Fibroblast of lung (primary cell): Measurements from ENCODE around the gene MOV10. TPM values are rescaled to one million over a fixed set of nuclear protein-coding genes. Genes with fewer than 3 reads are reported as not detected.

Experiments
- DNase-seq, 2 donors: peaks; one replicate each; pipeline versions ENCODE4 v3.0.0 to v3.0.0-alpha.2; 2010; ENCODE audit warnings: low read depth in 2 of 2
- H2AFZ ChIP-seq: 2 replicates; pipeline ENCODE4 v1.5.1; 2012; ENCODE audit warnings: low read length, control low read depth, inconsistent platforms
- H3K27ac ChIP-seq: 2 replicates; pipeline ENCODE4 v1.5.1; 2011; ENCODE audit warnings: low read length, control low read depth; ENCODE audit not compliant: insufficient read depth
- H3K27me3 ChIP-seq: 2 replicates; pipeline ENCODE4 v1.5.1; 2011; ENCODE audit warnings: mild to moderate bottlenecking, low read length; ENCODE audit not compliant: control insufficient read depth, insufficient read depth
- H3K36me3 ChIP-seq: 2 replicates; pipeline ENCODE4 v1.5.1; 2011; ENCODE audit warnings: low read length; ENCODE audit not compliant: control insufficient read depth, insufficient read depth
- H3K4me1 ChIP-seq: 2 replicates; pipeline ENCODE4 v1.5.1; 2011; ENCODE audit warnings: low read length; ENCODE audit not compliant: control insufficient read depth, insufficient read depth; ENCODE audit errors: extremely low read depth
- H3K4me2 ChIP-seq: 2 replicates; pipeline ENCODE4 v1.5.1; 2011; ENCODE audit warnings: low read length, control low read depth; ENCODE audit not compliant: insufficient read depth; ENCODE audit errors: extremely low read depth
- H3K4me3 ChIP-seq, 4 experiments: fragments of 200-600 bp in 1 of 4; sonication (generic) in 1 of 4; replicated peaks in 1 of 4; 2 replicates each; pipeline ENCODE4 v1.5.1; 2011 to 2016; ENCODE audit warnings: low read length in 4 of 4, low read depth in 3 of 4, mild to moderate bottlenecking in 3 of 4, control low read depth in 2 of 4, inconsistent platforms in 1 of 4, mixed read lengths in 1 of 4; ENCODE audit not compliant: insufficient read depth in 1 of 4; ENCODE audit errors: control extremely low read depth in 1 of 4
- H3K79me2 ChIP-seq: 2 replicates; pipeline ENCODE4 v1.5.1; 2012; ENCODE audit warnings: mild to moderate bottlenecking, low read length, inconsistent platforms; ENCODE audit not compliant: control insufficient read depth, insufficient read depth
- H3K9ac ChIP-seq: 2 replicates; pipeline ENCODE4 v1.5.1; 2011; ENCODE audit warnings: mild to moderate bottlenecking, low read length, control low read depth; ENCODE audit not compliant: insufficient read depth
- H3K9me3 ChIP-seq: 2 replicates; pipeline ENCODE4 v1.5.1; 2012; ENCODE audit warnings: low read depth, low read length; ENCODE audit not compliant: control insufficient read depth, insufficient read depth
- H4K20me1 ChIP-seq: 2 replicates; pipeline ENCODE4 v1.5.1; 2011; ENCODE audit warnings: low read length; ENCODE audit not compliant: control insufficient read depth, insufficient read depth; ENCODE audit errors: extremely low read depth
- CTCF ChIP-seq, 2 donors: IDR thresholded peaks in 1 of 2; conservative IDR thresholded peaks in 1 of 2; 1 replicate in 1 of 2; 2 replicates in 1 of 2; pipeline ENCODE4 v1.5.1; 2011 to 2012; ENCODE audit warnings: low read length in 2 of 2, control low read depth in 1 of 2, inconsistent platforms in 1 of 2, low read depth in 1 of 2, mild to moderate bottlenecking in 1 of 2
- EZH2 ChIP-seq: IDR thresholded peaks from 2 replicates; pipeline ENCODE4 v1.5.1; 2012; ENCODE audit warnings: low read length, control low read depth, mild to moderate bottlenecking; ENCODE audit errors: missing control alignments
- polyA minus RNA-seq: library from RNA; depleted of rRNA, polyadenylated mRNA; stranded (reverse); fragments of >200 nt; gene quantifications from 2 replicates; pipeline ENCODE4 v1.2.3, GENCODE V29; 2011; ENCODE audit warnings: low replicate concordance
- polyA plus RNA-seq, 2 donors: library from polyadenylated mRNA; depleted of rRNA in 1 of 2; stranded (reverse) in 1 of 2; unstranded in 1 of 2; fragments of >200 nt; gene quantifications; 2 replicates each; pipeline ENCODE4 v1.2.1, GENCODE V29; 2011 to 2012; ENCODE audit warnings: missing spikeins in 1 of 2
- total RNA-seq: library from RNA; depleted of rRNA; stranded (reverse); fragments of >200 nt; gene quantifications from 2 replicates; pipeline ENCODE4 v1.2.1, GENCODE V29; 2014

Gene MOV10
- total RNA-seq (40.3 and 42.9 TPM in 2 replicates), polyA plus RNA-seq (39.6 and 51.8 TPM in 2 replicates), polyA minus RNA-seq (117 and 218 TPM in 2 replicates)
- polyA plus RNA-seq (2012): 67.4 and 79.3 TPM in 2 replicates

GRCh38 chr1:112674440-112674985, at the start of gene MOV10:
Gene MOV10, plus strand, starts transcription at chr1:112674659. Its CDS starts 254 bp downstream, at chr1:112674913.
- peak; percentile 74 to 79 for DNase-seq
- peak within 1 kb of the TSS; percentile 91 for H3K9ac ChIP-seq
- H3K4me3 ChIP-seq: peak within 1 kb of the TSS; percentile 79 to 89 (median 84)
- H3K27ac ChIP-seq: peak within 1 kb of the TSS; percentile 78
- no peaks in the 10 kb centered on the region for H3K9me3 ChIP-seq
- peaks cover 10% of the 10 kb centered on the region for H3K4me1 ChIP-seq
- H3K79me2 ChIP-seq: peaks cover 10% of the 10 kb centered on the region
- TF ChIP-seq EZH2 (no peak), CTCF (conservative IDR thresholded peaks at IDR 0.05 in 1 of 2, IDR thresholded peaks at IDR 0.05 in 1 of 2; ENCODE audit: low read depth in 1 of 2, low read length in 2 of 2) (no peak)
- peak within 1 kb of the TSS; percentile 100 for H3K4me2 ChIP-seq
- no peaks in the 10 kb centered on the region for H4K20me1 ChIP-seq
- H3K36me3 ChIP-seq: peaks cover 4% of the 10 kb centered on the region
- no peaks in the 10 kb centered on the region for H3K27me3 ChIP-seq
- H2AFZ ChIP-seq: peak within 1 kb of the TSS; percentile 62

GRCh38 chr1:112625696-112626095, 48.8 kb upstream of the MOV10 start:
- Histone ChIP-seq H3K9ac (no peak overlapping the region), H3K4me1 (peaks cover 2% of the 10 kb centered on the region), H3K4me2 (no peak overlapping the region), H2AFZ (no peak overlapping the region), H3K4me3 (no peak overlapping the region), H3K27ac (no peak overlapping the region), H3K79me2 (peaks cover 95% of the 10 kb centered on the region), H3K36me3 (peaks cover 2% of the 10 kb centered on the region), H3K9me3 (no peaks in the 10 kb centered on the region), H3K27me3 (no peaks in the 10 kb centered on the region), H4K20me1 (peaks cover 4% of the 10 kb centered on the region)
- DNase-seq: peak in 1 of 2 donors; percentile 50
- no peak for TF ChIP-seq EZH2
- TF ChIP-seq CTCF (conservative IDR thresholded peaks at IDR 0.05 in 1 of 2, IDR thresholded peaks at IDR 0.05 in 1 of 2; ENCODE audit: low read depth in 1 of 2, low read length in 2 of 2): no peak

- no peak overlapping the region for H3K27ac ChIP-seq
- TF ChIP-seq EZH2 (no peak), CTCF (conservative IDR thresholded peaks at IDR 0.05 in 1 of 2, IDR thresholded peaks at IDR 0.05 in 1 of 2; ENCODE audit: low read depth in 1 of 2, low read length in 2 of 2) (no peak)
- no peak overlapping the region for H3K4me3 ChIP-seq
- no peaks in the 10 kb centered on the region for H3K27me3 ChIP-seq
- no peak overlapping the region for H2AFZ ChIP-seq
- H3K4me1 ChIP-seq: peaks cover 2% of the 10 kb centered on the region
- H3K9me3 ChIP-seq: no peaks in the 10 kb centered on the region
- no peak for DNase-seq
- H3K79me2 ChIP-seq: peaks cover 95% of the 10 kb centered on the region
- no peak overlapping the region for H3K4me2 ChIP-seq
- peaks cover 4% of the 10 kb centered on the region for H4K20me1 ChIP-seq
- peaks cover 2% of the 10 kb centered on the region for H3K36me3 ChIP-seq
- no peak overlapping the region for H3K9ac ChIP-seq
Measured at GRCh38 chr1:112626193-112626592, 48.3 kb upstream of the MOV10 start.
